Muscle of back (tissue), 11 donors: ENCODE measurements around the gene LBHD1. TPM values are rescaled to one million over a fixed set of nuclear protein-coding genes. Genes with fewer than 3 reads are reported as not detected.
"Not testable (repeated sequence)": the region's sequence is repeated elsewhere in the genome, so short reads cannot be mapped to it uniquely, and the experiment has no call there.

Source experiments
- DNase-seq, 3 donors: peaks; one replicate each; pipeline versions ENCODE4 v3.0.0 to v3.0.0-alpha.2; 2013
- polyA plus RNA-seq, 10 donors: library from polyadenylated mRNA; unstranded; fragments of 120-200 nt; gene quantifications; one replicate each; pipeline ENCODE4 v1.2.1, GENCODE V29; 2013; ENCODE audit not compliant: insufficient read length in 10 of 10

LBHD1 gene
- polyA plus RNA-seq, 10 donors: 3.0 to 8.4 (median 6.6) TPM

DNA sequence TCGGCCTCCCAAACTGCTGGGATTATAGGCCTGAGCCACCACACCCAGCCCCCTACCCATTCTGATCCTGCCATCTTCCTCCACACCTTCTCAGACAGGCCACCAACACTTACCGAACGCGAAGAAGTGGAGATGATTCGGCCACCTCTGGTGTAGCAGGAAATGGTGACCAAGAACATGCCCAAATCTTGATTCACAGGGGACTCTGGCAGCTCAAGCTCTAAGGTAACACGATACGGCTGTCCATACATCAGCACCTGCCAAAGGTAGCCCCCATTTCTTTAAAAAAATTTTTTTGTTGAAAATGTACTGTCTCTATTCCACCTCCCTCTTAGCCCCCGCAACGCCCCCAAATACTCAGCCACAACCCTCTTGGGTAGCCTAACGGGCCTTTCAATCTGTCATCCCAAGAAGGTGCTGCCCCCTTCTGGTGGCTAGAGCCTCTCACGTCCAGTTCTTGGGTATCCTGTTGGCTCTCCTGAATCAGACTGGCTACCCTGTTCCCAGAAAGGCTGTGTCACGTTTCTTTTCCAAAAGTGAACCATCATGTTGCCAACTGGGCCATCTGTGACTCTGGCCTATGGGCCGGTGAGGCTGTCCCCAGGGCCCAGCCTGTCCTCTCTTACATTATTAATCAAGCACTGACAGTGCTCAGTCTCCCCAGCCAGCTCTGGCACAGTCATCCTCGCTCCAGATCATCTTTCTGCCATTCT lies 22.5 kb upstream of the LBHD1 start:
- DNase-seq: peak; percentile 76 to 88 (median 84)

DNA sequence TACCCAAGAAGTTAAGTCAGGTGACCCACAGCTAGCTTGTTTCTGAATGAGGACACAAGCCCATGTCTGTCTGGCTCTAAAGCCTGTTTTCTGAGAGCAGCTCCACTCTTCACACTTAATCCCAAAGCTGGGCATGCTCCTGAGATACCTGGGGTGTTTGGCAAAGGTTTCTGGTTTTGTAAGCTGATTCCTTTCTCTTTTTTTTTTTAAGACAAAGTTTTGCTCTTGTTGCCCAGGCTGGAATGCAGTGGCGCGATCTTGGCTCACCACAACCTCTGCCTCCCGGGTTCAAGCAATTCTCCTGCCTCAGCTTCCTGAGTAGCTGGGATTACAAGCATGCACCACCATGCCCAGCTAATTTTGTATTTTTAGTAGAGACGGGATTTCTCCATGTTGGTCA lies 21.6 kb upstream of the LBHD1 start:
- not testable (repeated sequence) for DNase-seq

DNA sequence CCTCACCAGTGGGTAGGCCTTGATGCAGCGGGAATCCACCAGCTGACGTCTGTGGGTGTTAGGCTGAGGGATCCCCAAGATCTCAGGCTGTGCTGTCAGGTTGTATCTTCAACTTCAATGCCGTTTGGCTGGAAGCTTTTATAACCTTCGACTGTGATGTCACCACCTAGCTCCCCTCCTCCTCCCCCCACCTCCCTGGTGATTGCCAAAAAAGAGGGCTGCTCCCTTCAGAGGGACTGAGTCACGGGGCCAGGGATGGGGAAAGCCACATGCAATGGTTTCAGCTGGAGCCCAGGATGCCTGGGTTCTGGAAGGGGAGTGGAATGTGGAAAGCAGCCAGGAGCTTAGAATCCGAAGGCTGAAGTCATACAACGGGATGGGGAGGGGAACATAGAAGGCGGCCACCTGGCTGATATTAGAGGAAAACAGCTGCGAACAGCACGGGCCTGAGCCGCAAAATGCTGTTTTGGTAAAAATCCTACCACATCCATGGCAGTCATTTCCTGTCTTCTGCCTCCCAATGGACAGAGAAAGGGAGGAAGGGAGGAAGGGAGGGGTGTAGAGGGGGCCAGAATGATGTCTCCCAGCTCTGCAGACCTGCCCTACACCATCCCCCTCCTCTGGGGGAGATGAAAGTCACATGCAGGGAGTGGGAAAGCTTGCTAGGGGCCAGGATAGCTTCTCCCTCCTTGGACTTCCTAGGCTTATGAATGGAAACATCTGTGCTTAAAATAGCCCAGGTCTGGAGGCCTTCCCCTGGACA lies 17.5 kb upstream of the LBHD1 start, which contains the start of gene LRRN4CL:
LRRN4CL (minus strand) TSS at position 110 of the 763 bp plus-strand sequence. CDS start 1,022 bp downstream, outside the sequence.
- peak; percentile 91 to 96 (median 92) for DNase-seq

DNA sequence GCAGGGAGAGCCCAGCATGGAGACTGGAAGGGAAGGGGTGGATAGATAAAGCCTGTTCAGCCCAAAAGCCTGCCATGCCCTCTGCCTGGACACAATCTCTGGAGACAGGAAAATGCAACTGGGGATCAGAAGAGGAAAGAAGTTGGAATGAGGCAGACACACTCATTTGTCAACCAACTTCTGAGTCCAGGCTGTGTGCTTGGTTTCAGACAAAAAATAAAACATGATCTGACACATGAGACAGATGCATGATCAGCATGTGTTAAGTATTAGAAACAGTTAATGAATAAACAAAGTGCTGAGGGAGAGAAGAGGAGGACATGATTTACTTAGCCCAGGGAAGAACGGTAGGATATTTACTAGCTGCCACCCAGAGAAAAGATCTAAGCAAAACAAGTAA lies 16.4 kb upstream of the LBHD1 start:
- DNase-seq: peak in 1 of 3 donors; percentile 60

DNA sequence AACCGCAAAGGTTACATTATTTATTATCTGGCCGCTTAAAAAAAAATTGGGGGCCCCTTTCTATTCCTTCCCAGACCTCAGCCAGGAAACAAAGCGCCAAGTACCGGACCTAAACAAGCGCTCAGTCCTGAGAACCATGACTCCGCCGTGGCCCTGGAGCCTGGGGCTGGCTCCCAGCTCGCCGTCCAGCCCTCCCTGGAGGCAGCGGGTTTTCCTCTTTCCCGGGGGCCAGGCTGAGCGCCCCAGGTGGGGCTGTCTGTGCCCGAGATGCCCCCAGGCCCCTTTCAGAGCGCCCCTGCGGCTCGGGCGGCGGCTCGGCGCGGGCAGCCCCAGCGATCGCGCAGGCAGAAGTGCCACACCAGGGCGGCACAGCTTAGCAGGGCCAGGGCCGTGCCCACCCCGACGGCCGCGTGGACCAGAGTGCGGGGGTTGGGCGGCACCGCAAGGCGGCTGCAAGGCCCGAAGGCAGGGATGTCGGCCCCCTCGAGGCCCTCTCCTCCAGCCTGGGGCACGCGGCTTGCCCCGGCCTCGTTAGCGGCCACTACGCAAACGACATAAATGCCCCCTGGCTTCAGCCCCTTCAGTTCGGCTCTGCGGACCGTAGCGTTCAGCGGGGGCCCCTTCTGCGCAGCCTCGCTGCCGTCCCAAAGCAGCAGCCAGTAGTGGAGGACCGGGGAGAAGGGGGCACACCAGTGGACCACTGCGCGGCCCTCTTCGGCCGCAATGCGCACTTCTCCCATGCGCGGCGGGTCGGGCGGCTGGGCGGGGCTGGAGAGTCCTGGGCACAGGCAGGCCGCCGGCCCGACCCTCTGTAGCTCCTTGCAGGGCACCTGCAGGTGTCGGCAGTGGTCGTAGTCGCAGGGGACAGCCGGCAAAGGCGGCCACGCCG lies 15.7 kb upstream of the LBHD1 start:
- peak in 1 of 3 donors; percentile 67 for DNase-seq

DNA sequence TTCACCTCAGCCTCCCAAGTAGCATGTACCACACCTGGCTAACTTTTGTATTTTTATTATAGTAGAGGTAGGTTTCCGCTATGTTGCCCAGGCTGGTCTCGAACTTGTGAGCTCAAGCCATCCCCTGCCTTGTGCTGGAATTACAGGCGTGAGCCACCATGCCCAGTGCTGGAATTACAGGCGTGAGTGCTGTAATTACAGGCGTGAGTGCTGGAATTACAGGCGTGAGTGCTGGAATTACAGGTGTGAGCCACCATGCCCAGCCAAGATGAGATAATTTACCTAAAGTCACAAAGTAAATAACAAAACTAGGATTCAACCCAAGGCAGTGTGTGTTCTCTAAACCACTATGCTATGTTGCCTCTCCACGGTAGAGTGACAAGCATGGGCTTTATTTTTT lies 10.5 kb upstream of the LBHD1 start:
- no peak for DNase-seq

DNA sequence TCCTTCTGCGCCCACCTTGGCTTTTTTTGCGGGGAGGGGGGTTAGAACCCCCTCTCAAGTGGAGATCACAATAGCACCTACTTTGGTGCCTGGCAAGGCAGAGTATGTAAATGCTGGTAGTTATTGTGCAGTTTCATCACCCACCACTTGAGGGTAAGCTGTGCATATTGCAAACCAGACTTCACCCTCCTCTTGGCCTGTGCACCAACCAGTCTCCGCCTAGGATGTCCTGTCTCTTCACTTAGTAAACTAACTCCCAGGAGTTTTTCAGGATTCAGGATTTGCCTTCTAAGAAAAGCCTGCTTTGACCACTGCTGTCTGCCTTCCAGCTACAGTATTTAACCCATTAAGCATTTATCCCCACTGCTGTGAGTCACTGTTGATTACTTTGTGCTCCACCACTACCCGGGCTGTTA lies 8.8 kb upstream of the LBHD1 start:
- DNase-seq: peak in 2 of 3 donors; percentile 61 to 80

DNA sequence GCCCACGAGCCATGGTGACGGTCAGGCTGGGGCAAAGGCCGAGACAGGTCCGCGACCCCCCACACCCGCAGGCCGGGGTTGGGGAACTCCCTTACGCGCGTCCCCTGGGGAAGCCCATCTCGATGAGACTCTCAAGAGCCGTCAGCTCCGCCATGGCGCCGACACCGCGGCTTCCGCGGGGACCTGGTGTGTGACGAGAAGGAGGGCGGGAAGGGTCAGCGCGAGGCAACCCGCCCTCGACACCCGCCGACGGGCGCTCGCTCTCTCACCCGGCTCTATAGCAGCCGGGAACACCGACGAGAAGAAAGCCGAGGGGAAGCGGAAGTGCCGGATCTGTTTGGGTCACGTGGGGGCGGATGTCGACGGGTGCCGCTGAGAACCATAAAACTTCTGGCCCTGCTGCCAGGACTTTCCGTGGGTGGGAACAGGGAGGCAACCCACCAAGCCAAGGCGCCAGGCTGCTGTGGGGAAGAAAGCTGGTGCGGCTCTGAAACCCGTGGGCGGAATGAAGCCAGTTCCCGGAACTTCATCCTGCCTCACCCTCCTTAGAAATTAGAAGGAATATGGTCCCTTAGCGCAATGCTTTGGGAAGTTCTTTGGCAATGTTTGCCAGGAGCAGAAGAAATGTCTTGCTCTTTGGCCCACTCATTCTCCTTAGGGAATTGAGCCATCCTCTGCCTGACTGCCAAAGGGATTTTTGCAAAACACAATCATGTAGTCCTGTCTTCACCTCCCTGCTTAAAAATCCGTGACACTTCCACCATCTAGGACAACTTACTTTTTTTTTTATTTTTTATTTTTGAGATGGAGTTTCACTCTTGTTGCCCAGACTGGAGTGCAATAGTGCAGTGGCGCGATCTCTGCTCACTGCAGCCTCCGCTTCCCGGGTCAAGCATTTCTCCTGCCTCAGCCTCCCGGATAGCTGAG lies 7.0 kb upstream of the LBHD1 start, which contains the start of gene UBXN1:
UBXN1 (minus strand) TSS at position 304 of the 927 bp plus-strand sequence; CDS start at position 154, 150 bp downstream.
- DNase-seq: peak; percentile 88 to 97 (median 94)

DNA sequence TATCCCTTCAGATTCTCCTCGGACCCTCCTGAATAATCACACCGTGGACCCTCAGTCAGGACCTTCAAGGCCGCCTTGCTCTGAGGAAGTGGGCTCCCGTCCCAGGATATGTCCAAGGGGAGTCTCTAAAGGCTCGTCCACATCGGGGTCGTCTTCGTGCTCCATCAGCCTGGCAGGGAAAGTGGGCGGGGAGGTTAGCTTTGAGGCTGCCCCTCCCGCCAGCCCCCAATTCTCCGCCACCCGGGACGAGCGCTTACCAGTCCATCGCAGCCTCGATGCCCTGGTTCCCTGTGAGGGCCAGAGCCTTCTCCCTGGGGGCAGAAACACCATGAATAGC lies 6.3 kb upstream of the LBHD1 start:
- DNase-seq: no peak

DNA sequence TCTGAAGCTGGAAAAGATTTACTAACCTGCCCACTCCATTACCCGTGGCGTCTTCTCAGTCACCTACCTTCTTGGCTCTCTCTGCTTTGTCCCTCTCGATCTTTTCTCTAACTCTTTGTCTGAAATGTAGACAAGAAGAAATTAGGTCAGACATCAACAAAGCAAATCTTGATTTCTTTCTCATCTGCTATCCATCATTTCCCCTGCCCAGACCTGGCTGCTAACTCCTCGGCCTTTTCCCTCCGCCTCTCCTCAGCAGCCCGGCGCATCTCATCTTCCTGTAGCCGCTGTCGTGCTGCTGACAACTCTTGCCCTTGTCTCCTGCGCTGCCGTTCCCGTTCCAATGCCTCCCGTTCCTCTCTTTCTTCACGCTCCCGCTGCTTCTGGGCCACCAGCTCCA lies 5.6 kb upstream of the LBHD1 start:
- DNase-seq: no peak

DNA sequence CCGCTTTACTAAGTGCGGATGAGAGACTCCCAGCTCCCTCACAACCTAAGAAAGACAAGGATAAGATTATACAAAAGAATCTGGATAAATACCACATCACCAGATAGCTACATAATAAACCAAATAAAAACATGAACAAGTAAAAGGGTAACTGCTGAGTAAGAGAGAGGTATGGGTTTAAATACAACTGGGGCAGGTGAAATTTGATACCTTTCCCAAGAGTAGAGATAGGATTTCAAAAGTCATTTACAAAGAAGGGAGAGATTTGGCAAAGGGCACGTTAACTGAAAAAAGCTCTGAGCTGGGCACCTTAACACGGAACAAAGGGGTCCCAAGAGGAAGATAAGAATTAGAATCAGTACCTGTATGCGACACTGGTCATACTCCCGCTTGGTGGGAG lies 5.1 kb upstream of the LBHD1 start:
- no peak for DNase-seq

DNA sequence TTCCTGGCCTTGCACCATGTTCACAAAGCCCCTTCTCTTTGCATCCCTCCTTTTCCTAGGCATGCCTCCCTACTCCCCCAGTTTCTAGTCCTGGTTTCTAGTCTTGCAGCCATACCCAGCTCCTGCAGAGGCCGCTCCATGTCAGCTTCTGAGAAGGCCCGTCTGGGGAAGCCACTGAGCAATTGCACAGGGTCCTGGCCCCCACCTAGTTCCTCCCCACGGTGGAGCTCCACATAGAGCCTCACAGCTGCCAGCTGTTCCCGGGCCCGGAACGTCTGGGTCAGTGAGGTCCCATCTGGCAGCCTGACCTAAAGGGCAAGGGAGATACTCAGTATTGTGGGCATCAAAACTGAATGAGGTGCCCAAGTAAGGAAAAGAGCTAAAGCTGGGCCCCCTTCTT lies 4.6 kb upstream of the LBHD1 start:
- no peak for DNase-seq

DNA sequence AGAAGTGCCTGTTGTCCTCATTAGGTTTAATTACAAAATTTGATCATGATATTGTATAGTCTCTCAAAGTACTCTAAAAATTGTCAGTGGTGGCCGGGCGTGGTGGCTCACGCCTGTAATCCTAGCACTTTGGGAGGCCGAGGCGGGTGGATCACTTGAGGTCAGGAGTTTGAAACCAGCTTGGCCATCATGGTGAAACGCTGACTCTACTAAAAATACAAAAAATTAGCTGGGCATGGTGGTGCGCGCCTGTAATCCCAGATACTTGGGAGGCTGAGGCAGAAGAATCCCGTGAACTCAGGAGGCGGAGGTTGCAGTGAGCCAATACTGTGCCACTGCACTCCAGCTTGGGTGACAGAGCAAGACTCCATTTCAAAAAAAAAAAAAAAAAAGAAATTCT lies 3.3 kb upstream of the LBHD1 start:
- DNase-seq: not testable (repeated sequence)

DNA sequence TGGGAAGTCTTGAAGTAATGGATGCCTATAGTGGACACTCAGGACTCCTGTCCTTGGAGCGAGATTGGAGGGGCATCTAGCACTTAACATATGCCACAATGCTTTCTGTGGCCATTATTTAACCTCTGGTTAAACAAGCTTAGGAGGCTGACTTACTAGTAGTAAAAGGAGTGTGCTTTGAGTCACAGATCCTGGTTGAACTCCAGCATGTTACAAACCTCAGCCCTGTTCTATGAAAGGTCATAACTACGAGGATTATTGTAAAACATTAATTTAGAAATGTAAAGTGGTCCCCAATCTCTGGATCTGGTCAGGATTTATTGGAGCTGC lies 1.1 kb upstream of the LBHD1 start:
- DNase-seq: no peak

DNA sequence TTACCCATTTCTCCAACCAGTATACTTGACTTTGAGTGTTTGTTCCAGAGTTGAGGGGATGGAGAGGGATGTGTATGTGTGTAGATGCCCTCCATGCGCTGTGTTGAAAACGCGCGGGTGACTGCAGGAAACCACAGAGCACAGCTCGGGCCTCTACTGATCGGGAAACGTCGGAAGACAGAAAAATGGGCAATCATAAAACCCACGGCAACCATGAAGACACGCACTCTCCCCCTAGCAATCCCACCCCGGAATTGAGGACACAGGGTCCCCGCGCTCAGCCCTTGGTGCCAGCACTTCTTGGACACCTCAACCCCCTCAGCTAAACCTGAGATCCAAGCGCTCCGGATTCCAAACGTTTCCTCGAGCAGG lies 845 bp downstream of the LBHD1 start:
- DNase-seq: no peak

DNA sequence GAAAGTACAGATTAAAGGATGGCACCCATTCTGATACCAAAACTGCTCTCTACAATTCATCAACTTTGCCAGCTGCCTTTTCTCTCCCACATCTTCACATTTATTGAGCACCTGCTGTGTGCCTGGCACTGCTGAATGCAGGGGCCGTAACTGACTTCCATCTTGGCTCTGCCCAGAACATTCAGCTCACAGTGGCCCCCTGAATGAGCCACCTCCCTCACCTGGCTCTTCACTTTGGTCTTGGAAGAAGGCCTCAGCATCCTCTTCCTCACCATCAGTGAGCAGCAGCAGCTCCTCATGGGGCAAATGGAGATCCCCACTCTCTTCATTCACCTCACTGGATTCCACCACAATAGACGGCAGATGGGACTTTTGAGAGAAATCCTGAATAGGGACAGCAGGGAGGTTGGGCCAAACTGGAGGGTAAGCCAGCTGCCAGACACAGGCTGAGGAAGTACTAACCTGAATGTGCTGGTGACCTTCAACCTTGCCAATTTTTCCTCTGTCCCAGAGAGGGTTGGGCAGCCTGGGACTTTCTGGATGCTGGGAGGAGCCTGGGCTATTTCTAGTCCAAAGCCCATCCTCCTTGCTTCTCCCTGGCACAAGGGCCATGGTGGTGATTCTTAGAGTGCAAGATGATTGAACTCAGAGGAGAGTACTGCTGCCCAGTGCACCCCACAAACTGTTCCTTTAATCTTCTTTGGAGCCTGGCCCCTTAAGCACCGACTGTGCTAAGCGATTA lies 2.5 kb downstream of the LBHD1 start:
- DNase-seq: no peak

DNA sequence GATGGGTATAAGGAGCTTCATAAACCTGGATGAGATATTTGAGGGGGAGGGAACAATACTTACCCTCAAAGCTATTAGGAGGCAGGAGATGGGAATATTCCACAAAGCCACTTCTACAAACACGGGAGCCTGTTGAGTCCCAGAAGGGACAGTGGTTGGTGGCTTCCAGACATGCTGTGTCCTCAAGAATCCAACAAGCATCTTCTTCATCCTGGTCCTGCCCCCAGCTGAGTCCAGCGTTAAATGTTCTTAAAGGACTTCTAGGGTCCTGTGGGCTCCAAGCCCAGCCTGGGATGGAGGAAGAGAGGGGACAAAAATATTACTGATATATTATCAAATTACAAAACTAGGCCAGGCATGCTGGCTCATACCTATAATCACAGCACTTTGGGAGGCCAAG lies 4.6 kb downstream of the LBHD1 start:
- DNase-seq: no peak

DNA sequence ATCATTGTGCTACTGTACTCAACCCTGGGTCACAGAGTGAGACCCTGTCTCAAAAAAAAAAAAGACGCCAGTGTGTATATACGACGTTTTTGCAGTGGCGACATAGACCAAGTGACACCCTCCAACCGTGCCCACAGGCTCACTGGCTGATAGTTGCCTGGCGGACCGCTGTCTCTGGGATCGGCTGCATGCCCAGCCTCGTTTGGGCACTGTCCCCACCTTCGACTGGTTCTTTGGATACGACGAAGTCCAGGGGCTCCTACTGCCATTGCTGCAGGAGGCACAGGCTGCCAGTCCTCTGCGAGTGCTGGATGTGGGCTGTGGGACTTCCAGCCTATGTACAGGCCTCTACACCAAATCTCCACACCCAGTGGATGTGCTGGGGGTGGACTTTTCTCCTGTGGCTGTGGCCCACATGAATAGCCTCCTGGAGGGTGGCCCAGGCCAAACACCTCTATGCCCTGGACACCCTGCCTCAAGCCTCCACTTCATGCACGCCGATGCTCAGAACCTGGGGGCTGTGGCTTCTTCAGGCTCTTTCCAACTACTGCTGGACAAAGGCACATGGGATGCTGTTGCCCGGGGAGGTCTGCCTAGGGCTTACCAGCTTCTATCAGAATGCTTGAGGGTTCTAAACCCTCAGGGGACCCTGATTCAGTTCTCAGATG lies 5.7 kb downstream of the LBHD1 start:
- DNase-seq: no peak

DNA sequence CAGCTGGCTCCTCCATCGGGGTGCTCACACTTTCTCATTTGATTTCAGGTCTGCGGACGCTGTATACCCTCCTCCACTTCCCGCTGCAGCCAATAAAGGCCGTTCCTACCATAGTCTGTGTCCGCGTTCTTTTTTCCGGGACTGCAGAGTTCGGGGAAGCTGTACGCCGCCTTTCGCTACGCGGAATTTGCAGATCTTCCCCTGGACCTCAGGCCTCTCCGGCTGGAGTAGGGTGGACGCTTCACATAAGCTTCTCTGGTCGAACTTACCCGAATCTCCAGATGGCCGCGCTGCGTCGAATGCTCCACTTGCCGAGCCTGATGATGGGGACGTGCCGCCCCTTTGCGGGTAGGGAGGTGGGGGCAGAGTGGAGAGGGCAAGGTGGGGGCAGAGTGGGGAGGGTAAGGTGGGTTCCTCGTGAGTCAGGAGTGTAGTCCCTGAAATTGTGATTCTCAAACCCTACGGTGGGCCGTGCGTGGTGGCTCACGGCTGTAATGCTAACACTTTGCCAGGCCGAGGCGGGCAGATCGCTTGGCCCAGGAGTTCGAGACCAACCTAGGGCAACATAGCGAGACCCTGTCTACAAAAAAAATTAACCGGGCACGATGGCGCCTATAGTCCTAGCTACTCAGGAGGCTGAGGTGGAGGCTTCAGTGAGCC lies 6.3 kb downstream of the LBHD1 start:
- DNase-seq: no peak
